K562 (cell line): ENCODE measurements around the gene KIF21A. TPM values are rescaled to one million over a fixed set of nuclear protein-coding genes. Genes with fewer than 3 reads are reported as not detected.

Source experiments
- CAMTA2 ChIP-seq: fragments of 250-450 bp; sonication (Bioruptor Pico); conservative IDR thresholded peaks from 2 replicates; pipeline ENCODE4 v1.5.1; 2022
- CREBBP ChIP-seq: IDR thresholded peaks from one replicate; pipeline ENCODE4 v1.6.1; 2012; ENCODE audit warnings: low read depth, mild to moderate bottlenecking, control low read depth, inconsistent platforms, low read length
- EP300 ChIP-seq: IDR thresholded peaks from 2 replicates; pipeline ENCODE4 v1.6.1; 2012; ENCODE audit warnings: low read length, improper control_type of control experiment
- EP400 ChIP-seq: fragments of 450-650 bp; IDR thresholded peaks from 2 replicates; pipeline ENCODE4 v1.6.1; 2017; ENCODE audit warnings: antibody characterized with exemption, mild to moderate bottlenecking, moderate library complexity
- FOSL1 ChIP-seq: fragments of 200-800 bp; sonication (Bioruptor generic); conservative IDR thresholded peaks from 2 replicates; pipeline ENCODE4 v1.6.1; 2016; ENCODE audit warnings: missing genetic modification characterization, missing compliant biosample characterization
- HDAC2 ChIP-seq: fragments of 450-650 bp; IDR thresholded peaks from 2 replicates; pipeline ENCODE4 v1.6.1; 2016; ENCODE audit warnings: mild to moderate bottlenecking
- HOMEZ ChIP-seq: fragments of 250-450 bp; sonication (Bioruptor Pico); IDR thresholded peaks from 2 replicates; pipeline ENCODE4 v1.4.0; 2020; ENCODE audit warnings: mild to moderate bottlenecking, moderate library complexity
- KDM1A ChIP-seq, 2 experiments: fragments of 450-650 bp; IDR thresholded peaks; 2 replicates each; pipeline ENCODE4 v1.6.1; 2016; ENCODE audit warnings: mild to moderate bottlenecking in 2 of 2
- KHSRP ChIP-seq: fragments of 450-650 bp; IDR thresholded peaks from 2 replicates; pipeline ENCODE4 v1.6.1; 2017
- LCOR ChIP-seq: sonication (generic); formaldehyde crosslinking; IDR thresholded peaks from 2 replicates; pipeline ENCODE4 v1.8.0; 2022; ENCODE audit warnings: mild to moderate bottlenecking, missing genetic modification reagents
- MITF ChIP-seq: IDR thresholded peaks from 2 replicates; pipeline ENCODE4 v1.6.1; 2014; ENCODE audit warnings: antibody characterized with exemption
- MYC ChIP-seq, 2 experiments: fragments of 250-450 bp in 1 of 2; sonication (Bioruptor Pico) in 1 of 2; IDR thresholded peaks; 2 replicates each; pipeline versions ENCODE4 v1.5.1 to v1.6.1; 2012 to 2021; ENCODE audit warnings: low read depth in 2 of 2, borderline replicate concordance in 1 of 2, improper control_type of control experiment in 1 of 2, low read length in 1 of 2, mild to moderate bottlenecking in 1 of 2, moderate library complexity in 1 of 2
- NCOA6 ChIP-seq: fragments of 450-650 bp; IDR thresholded peaks from 2 replicates; pipeline ENCODE4 v1.6.1; 2017; ENCODE audit warnings: mild to moderate bottlenecking
- NFE2 ChIP-seq: IDR thresholded peaks from 2 replicates; pipeline ENCODE4 v1.6.1; 2014; ENCODE audit warnings: antibody characterized with exemption, low read depth
- PPARD ChIP-seq: fragments of 250-450 bp; sonication (Bioruptor Pico); IDR thresholded peaks from 2 replicates; pipeline ENCODE4 v1.8.0; 2022; ENCODE audit warnings: inconsistent platforms, mild to moderate bottlenecking, moderate library complexity
- PTBP1 ChIP-seq: fragments of 200-400 bp; formaldehyde crosslinking; IDR thresholded peaks from 2 replicates; pipeline ENCODE4 v1.6.1; 2017; ENCODE audit warnings: low read depth, low read length
- SAP30 ChIP-seq: fragments of 200-600 bp; sonication (generic); IDR thresholded peaks from 2 replicates; pipeline ENCODE4 v1.6.1; 2012; ENCODE audit warnings: borderline replicate concordance, low read depth, mild to moderate bottlenecking, moderate library complexity, low read length, control low read depth, inconsistent platforms; ENCODE audit not compliant: insufficient read depth, poor library complexity, severe bottlenecking
- SMAD3 ChIP-seq: fragments of 450-650 bp; formaldehyde crosslinking; conservative IDR thresholded peaks from 2 replicates; pipeline ENCODE4 v1.4.0; 2020; ENCODE audit warnings: mild to moderate bottlenecking
- TOE1 ChIP-seq, 2 experiments: fragments of 450-650 bp in 1 of 2; sonication (generic) in 1 of 2; formaldehyde crosslinking in 1 of 2; IDR thresholded peaks; 2 replicates each; pipeline versions ENCODE4 v1.7.1 to v1.8.0; 2016 to 2022; ENCODE audit warnings: borderline replicate concordance in 2 of 2, mild to moderate bottlenecking in 2 of 2, antibody characterized with exemption in 1 of 2, inconsistent platforms in 1 of 2, low read depth in 1 of 2, missing genetic modification reagents in 1 of 2, moderate library complexity in 1 of 2
- ZNF347 ChIP-seq: fragments of 450-650 bp; formaldehyde crosslinking; IDR thresholded peaks from 2 replicates; pipeline ENCODE4 v1.4.0; 2020; ENCODE audit warnings: low read depth, mild to moderate bottlenecking, moderate library complexity
- ZNF408 ChIP-seq: fragments of 250-450 bp; sonication (Bioruptor Pico); IDR thresholded peaks from 2 replicates; pipeline ENCODE4 v1.4.0; 2020; ENCODE audit warnings: low read depth, mild to moderate bottlenecking, moderate library complexity
- ZNF449 ChIP-seq: fragments of 250-450 bp; sonication (Bioruptor Pico); IDR thresholded peaks from 2 replicates; pipeline ENCODE4 v1.8.0; 2022; ENCODE audit warnings: moderate library complexity, mild to moderate bottlenecking, inconsistent platforms
- polyA plus RNA-seq, 8 experiments: library from polyadenylated mRNA; depleted of rRNA in 4 of 8; stranded (reverse) in 5 of 8; unstranded in 3 of 8; fragments of >200 nt; fragmentation: Nextera tagmentation in 2 of 8; fragmentation: Illumina TruSeq in 1 of 8; extraction: Ambion mirVana in 2 of 8; extraction: Trizol in 1 of 8; gene quantifications; 2 replicates each; pipeline versions ENCODE4 v1.2.1 to v1.2.3, GENCODE V29; 2011 to 2014; ENCODE audit warnings: inconsistent platforms in 1 of 8, missing spikeins in 1 of 8
- total RNA-seq, 7 experiments: library from RNA; depleted of rRNA in 6 of 7; stranded (reverse); fragments of >200 nt in 6 of 7; fragmentation: Illumina TruSeq in 2 of 7; extraction: Trizol in 2 of 7; gene quantifications; 2 replicates each; pipeline versions ENCODE4 v1.2.1 to v1.2.3, GENCODE V29; 2011 to 2021; ENCODE audit warnings: low replicate concordance in 1 of 7

KIF21A gene
- total and polyA plus RNA-seq, 9 of the 15 experiments (the other 6 are each of a cell fraction or from before 2014, with no cell fraction given) = 17.7 to 45.0 (median 30.3) TPM

GRCh38 chr12:39440781-39441180 is 2.1 kb downstream of the KIF21A start (continued):
- TF ChIP-seq CREBBP = no peak
- TF ChIP-seq KHSRP = no peak
- TF ChIP-seq TOE1 (IDR thresholded peaks at IDR 0.05; ENCODE audit: borderline replicate concordance) = no peak
- TF ChIP-seq TOE1 (CRISPR knock-in tag; IDR thresholded peaks at IDR 0.05; ENCODE audit: borderline replicate concordance, low read depth) = no peak
- TF ChIP-seq SAP30 = no peak
- TF ChIP-seq SMAD3 (CRISPR knock-in tag) = no peak
- 0 out of 2 replicates have a peak, but pooled peaks have one; percentile 49 for TF ChIP-seq HDAC2
- TF ChIP-seq ZNF449 (CRISPR knock-in tag) = no peak
- no peak for TF ChIP-seq NCOA6
- no peak for TF ChIP-seq LCOR (CRISPR knock-in tag)
- TF ChIP-seq PPARD (CRISPR knock-in tag) = no peak
- no peak for TF ChIP-seq CAMTA2
- no peak for TF ChIP-seq EP300
- peak; percentile 48; the same call in 1 of the 2 replicates for TF ChIP-seq EP400
- no peak for TF ChIP-seq MYC (IDR thresholded peaks at IDR 0.05; ENCODE audit: low read depth, low read length)
- no peak for TF ChIP-seq MYC (CRISPR knock-in tag; IDR thresholded peaks at IDR 0.05; ENCODE audit: borderline replicate concordance, low read depth)
- TF ChIP-seq FOSL1 = no peak
- TF ChIP-seq HOMEZ (CRISPR knock-in tag) = no peak
- TF ChIP-seq KDM1A (IDR thresholded peaks at IDR 0.05) = peak; percentile 70 to 74; a peak in 3 of 4 replicates
- TF ChIP-seq ZNF408 (CRISPR knock-in tag) = no peak
- no peak for TF ChIP-seq PTBP1
- no peak for TF ChIP-seq MITF
- TF ChIP-seq ZNF347 = no peak
- peak; percentile 90 for TF ChIP-seq NFE2
